Measurements from ENCODE around the gene CCDC24. TPM values are rescaled to one million over a fixed set of nuclear protein-coding genes. Genes with fewer than 3 reads are reported as not detected.

CCDC24 gene
- total and polyA plus RNA-seq, 2 donors, result 2.8 to 7.2 TPM

GRCh38 chr1:44021581-44022321 lies 30.4 kb downstream of the CCDC24 start:
- H3K4me3 ChIP-seq (ENCODE audit: low read depth, low read length), result no peak overlapping the region
- 89% methylated on average over 10 of the region's 10 CpGs for WGBS
- DNase-seq (ENCODE audit: extremely low spot score), result no peak
- H3K36me3 ChIP-seq (ENCODE audit: insufficient read depth), result no peaks in the 10 kb centered on the region
- no peak overlapping the region for H3K27ac ChIP-seq (ENCODE audit: low read depth)
- no peaks in the 10 kb centered on the region for H3K4me1 ChIP-seq (ENCODE audit: insufficient read depth)

DNA sequence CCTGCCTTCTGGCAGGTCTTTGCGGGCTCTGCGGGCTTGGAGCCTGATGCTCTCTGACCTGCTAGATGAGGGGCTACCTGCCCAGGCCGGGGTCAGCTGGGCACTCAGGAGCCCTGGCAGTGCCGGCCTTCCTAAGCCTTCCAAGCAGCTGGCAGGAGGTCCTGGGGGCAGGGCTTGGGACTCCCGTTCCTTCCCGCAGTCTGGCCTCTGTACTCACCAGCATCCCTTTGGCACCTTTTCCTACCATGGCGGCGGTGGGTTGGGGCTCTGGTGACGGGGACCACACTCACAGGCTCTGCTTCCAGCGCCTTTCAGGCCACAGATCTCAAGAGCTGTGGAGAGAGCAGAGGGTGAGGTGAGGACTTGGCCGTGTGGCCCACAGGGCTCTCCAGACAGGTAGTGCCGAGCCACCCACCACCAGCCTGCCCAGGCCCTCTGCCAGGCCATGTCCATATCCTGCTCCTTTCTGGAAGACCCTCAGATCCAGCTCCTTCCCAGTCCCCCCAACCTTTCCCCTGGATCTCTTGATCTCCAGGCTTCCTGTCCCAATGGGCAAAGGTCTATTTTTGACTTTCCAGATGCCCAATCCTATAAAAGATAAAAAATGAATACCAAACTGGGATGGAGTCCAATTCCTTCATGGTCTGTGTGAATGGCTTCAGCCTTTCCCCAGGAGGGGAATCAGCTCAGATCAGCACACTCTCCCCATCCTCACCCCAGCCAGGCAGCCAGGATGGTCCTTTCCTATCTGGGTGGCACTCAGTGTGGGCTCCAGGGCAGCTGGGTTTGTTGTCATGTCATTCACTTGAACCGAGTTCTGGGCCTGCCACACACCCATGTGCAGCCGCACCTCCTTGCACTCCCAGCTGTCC lies 32.9 kb downstream of the CCDC24 start:
- H3K36me3 ChIP-seq (ENCODE audit: insufficient read depth), result no peaks in the 10 kb centered on the region
- H3K4me1 ChIP-seq (ENCODE audit: insufficient read depth), result peaks cover 1% of the 10 kb centered on the region
- DNase-seq (ENCODE audit: extremely low spot score), result no peak
- 91% methylated on average over 14 of the region's 14 CpGs for WGBS
- no peak overlapping the region for H3K4me3 ChIP-seq (ENCODE audit: low read depth, low read length)
- no peak overlapping the region for H3K27ac ChIP-seq (ENCODE audit: low read depth)

DNA sequence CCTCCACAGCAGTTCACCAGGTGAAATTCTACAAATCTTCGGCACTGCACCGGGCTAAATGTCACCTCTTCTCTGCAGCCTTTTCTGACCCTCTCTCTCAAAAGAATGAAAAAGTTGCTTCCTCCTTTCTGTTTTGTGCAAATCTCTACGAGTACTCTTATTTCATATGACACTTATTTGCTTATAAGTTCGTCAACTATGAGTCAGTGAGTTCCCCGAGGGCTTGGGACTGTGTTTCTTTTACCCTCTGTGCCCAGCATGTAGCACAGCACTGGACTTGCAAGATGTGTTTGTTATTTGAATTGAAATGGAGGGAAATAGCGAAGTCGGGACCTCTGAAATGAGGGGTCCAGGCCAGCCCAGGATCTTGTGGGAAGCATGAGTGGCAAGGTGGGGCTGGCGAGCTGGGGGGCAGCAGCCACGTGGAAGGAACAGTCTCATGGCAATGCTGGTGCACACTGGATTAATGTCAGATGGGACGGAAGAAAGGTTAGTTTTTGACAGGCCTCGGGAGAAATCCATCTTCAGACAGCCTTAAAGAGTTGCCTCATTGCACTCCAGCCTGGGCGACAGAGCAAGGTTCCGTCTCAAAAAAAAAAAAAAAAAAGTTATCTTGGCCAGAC lies 33.6 kb downstream of the CCDC24 start:
- DNase-seq (ENCODE audit: extremely low spot score), result no peak
- H3K4me3 ChIP-seq (ENCODE audit: low read depth, low read length), result no peak overlapping the region
- 86% methylated on average over 13 of the region's 13 CpGs for WGBS
- H3K27ac ChIP-seq (ENCODE audit: low read depth), result no peak overlapping the region
- peaks cover 3% of the 10 kb centered on the region for H3K4me1 ChIP-seq (ENCODE audit: insufficient read depth)
- H3K36me3 ChIP-seq (ENCODE audit: insufficient read depth), result no peaks in the 10 kb centered on the region

DNA sequence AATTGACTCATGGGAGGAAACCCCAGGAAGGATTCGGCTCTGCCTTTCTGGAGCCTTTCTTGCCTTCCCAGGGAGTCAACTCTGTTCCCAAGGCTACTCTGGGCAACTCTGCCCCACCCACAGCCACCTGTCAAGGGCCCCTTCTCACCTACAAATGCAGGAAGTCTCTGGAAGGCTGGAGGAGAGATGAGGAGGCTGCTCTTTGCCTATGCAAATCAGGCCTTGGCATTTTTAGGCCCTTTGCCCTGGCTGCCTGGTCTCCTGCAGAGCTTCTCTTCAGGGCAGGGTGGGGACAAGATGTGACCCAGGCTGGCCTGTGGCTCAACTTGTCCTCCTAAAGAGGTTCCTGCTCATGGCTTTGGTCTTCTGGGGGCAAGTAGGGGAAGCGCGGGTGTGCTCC lies 34.4 kb downstream of the CCDC24 start:
- Histone ChIP-seq H3K4me1 (ENCODE audit: insufficient read depth) (peaks cover 3% of the 10 kb centered on the region), H3K36me3 (ENCODE audit: insufficient read depth) (no peaks in the 10 kb centered on the region), H3K27ac (ENCODE audit: low read depth) (no peak overlapping the region), H3K4me3 (ENCODE audit: low read depth, low read length) (no peak overlapping the region)
- no peak for DNase-seq (ENCODE audit: extremely low spot score)
- WGBS, result 89% methylated on average over 3 of the region's 3 CpGs

DNA sequence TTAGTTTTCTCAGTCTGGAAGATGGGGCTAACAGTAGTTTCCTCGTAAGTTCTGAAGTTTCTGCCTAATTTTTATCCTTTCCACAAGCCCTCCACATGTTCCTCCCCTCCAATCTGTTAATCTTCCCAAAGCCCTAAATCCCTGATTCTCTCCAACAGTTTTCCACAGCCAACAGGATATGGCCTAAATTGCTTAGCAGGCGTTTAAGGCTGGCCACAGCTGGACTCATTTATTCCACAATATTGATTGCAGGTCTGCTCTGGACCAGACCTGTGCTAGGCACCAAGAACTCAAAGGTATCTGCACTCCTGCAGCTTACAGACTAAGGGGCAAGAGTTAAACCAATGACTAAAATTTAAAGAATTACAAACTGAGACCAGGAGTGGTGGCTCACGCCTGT lies 35.9 kb downstream of the CCDC24 start:
- peaks cover 3% of the 10 kb centered on the region for H3K4me1 ChIP-seq (ENCODE audit: insufficient read depth)
- 91% methylated on average over 3 of the region's 3 CpGs for WGBS
- H3K36me3 ChIP-seq (ENCODE audit: insufficient read depth), result no peaks in the 10 kb centered on the region
- no peak overlapping the region for H3K4me3 ChIP-seq (ENCODE audit: low read depth, low read length)
- H3K27ac ChIP-seq (ENCODE audit: low read depth), result no peak overlapping the region
- no peak for DNase-seq (ENCODE audit: extremely low spot score)

DNA sequence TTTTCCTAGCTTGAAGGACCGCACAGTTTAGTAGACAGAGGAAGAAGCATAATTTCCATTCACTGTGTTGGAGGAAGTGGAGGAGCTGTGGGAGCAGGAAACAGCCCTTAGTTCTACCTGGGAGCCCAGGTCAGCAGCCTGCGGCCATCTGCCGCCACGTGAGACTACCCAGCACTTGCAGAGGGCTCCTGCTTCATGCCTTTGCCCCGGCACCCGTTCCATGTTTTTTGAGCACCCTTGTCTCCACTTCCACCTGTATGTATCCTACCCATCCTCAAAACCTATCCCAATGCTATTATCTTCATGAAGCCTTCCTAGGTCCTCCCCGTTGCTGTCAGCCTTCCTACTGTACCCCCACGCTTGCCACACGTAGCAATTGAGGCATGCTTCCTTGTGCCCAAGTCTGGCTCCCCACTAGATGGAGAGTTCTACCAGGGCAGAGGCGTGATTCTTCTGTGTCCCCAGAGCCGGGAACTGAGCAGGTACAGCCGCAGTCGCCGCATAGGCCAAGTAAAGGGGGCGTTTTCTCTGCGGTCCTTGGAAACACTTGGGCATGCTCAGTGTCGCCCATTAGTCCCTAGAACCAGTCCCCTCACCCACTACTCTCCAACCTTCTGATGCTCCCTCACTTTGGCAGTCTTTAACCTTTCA lies 38.0 kb downstream of the CCDC24 start:
- no peak for DNase-seq (ENCODE audit: extremely low spot score)
- H3K4me1 ChIP-seq (ENCODE audit: insufficient read depth), result peaks cover 3% of the 10 kb centered on the region
- H3K27ac ChIP-seq (ENCODE audit: low read depth), result peak overlapping the region; percentile 44
- H3K36me3 ChIP-seq (ENCODE audit: insufficient read depth), result no peaks in the 10 kb centered on the region
- peak overlapping the region; percentile 72 for H3K4me3 ChIP-seq (ENCODE audit: low read depth, low read length)
- WGBS, result 28% methylated on average over 17 of the region's 17 CpGs

- no peaks in the 10 kb centered on the region for H3K36me3 ChIP-seq (ENCODE audit: insufficient read depth)
- under 1% methylated on average over 75 of the region's 75 CpGs for WGBS
- DNase-seq (ENCODE audit: extremely low spot score), result peak; percentile 72
- H3K27ac ChIP-seq (ENCODE audit: low read depth), result peak overlapping the region; percentile 68
- H3K4me1 ChIP-seq (ENCODE audit: insufficient read depth), result peaks cover 3% of the 10 kb centered on the region
- H3K4me3 ChIP-seq (ENCODE audit: low read depth, low read length), result peak overlapping the region; percentile 72
Measured at GRCh38 chr1:44029911-44030604, 38.7 kb downstream of the CCDC24 start.

- no peak for DNase-seq (ENCODE audit: extremely low spot score)
- H3K4me1 ChIP-seq (ENCODE audit: insufficient read depth), result peaks cover 3% of the 10 kb centered on the region
Measured at GRCh38 chr1:44030605-44031251, 39.3 kb downstream of the CCDC24 start.

DNA sequence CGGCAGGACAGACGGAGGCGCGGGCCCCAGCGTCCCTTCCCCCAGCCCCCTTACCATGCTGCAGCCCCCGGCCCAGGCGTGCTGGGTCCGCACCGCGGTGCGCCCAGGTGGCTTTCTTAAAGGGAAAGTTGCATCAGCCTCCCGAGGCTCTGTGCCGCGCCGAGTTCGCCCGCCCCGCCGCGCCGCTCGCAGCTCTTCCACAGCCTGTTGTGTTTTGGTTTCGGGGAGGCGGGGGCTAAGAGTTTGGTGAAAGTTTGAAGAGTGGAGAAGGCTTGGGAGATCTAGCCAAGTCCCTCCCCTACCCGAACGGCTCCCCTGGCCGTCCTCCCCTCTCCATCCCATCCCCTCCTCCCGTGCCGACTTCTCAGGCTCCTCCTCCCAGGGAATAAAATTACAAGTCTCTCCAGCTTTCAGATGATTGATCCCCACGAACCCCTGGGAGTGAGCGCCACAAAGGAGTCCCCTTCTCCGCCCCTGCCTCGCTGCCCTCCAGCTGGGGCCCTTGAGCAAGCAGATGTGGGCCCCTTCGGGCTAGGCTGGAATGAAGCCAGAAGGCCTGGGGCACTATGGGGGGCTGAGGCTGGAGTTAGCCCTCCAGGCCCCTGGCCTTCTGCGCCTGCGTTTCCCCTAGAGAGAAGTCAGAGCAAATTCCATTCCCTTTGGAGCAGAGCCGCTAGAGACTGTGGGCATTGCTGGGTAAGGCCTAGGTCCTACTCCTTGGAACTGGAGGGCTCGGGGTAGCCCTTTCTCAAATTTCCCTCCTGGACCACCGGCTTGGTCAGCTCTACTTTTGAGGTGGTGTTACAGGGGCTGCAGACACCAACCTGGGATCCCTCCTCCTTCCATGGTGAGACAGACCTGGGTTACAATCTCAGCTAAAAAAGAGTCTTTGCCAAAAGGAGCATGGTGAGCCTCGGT lies 40.1 kb downstream of the CCDC24 start, which contains the start of gene SLC6A9:
Gene SLC6A9 (minus strand): TSS at position 211 of the 918 bp plus-strand sequence. CDS start 7,185 bp downstream, outside the sequence.
- Histone ChIP-seq H3K27ac (ENCODE audit: low read depth) (peak within 1 kb of the TSS; percentile 40), H3K4me3 (ENCODE audit: low read depth, low read length) (peak within 1 kb of the TSS; percentile 72), H3K4me1 (ENCODE audit: insufficient read depth) (peaks cover 3% of the 10 kb centered on the region), H3K36me3 (ENCODE audit: insufficient read depth) (no peaks in the 10 kb centered on the region)
- DNase-seq (ENCODE audit: extremely low spot score), result no peak
- 11% methylated on average over 40 of the region's 40 CpGs for WGBS

More at GRCh38 chr1:44030605-44031251, 39.3 kb downstream of the CCDC24 start:
- under 1% methylated on average over 66 of the region's 66 CpGs for WGBS
- Histone ChIP-seq H3K4me3 (ENCODE audit: low read depth, low read length) (peak overlapping the region; percentile 72), H3K36me3 (ENCODE audit: insufficient read depth) (no peaks in the 10 kb centered on the region), H3K27ac (ENCODE audit: low read depth) (peak overlapping the region; percentile 40)

DNA sequence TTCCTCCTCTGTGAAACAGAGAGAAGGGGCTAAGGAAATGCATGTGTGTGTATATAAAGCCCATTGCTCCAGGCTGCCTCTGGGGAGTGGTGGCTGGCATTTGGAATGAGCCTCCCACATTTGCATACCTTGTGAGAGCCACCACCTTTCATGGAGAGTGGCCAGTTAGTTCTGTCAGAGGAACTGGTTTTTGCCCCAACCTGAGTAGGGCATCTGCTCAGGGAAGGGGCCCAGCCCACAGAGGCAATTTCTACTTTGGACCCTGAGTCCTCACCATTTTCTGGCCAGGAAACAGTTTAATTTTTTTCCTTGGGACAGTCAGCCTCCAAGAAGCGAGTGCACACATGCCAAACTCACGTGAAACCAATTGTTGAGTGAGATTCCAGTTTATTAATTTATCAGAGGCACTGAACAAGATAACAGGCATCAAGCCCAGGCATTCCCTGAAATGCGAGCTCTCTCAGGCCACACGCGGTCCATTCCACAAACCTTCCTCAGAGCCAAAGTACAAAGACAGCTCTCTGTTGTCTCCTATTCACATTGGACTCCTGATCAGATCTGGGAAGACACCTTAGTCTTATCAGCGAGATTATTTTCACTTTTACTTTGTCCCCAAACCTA lies 40.9 kb downstream of the CCDC24 start:
- H3K4me1 ChIP-seq (ENCODE audit: insufficient read depth), result peaks cover 3% of the 10 kb centered on the region
- H3K27ac ChIP-seq (ENCODE audit: low read depth), result no peak overlapping the region
- no peaks in the 10 kb centered on the region for H3K36me3 ChIP-seq (ENCODE audit: insufficient read depth)
- H3K4me3 ChIP-seq (ENCODE audit: low read depth, low read length), result no peak overlapping the region
- DNase-seq (ENCODE audit: extremely low spot score), result no peak
- 41% methylated on average over 6 of the region's 6 CpGs for WGBS

DNA sequence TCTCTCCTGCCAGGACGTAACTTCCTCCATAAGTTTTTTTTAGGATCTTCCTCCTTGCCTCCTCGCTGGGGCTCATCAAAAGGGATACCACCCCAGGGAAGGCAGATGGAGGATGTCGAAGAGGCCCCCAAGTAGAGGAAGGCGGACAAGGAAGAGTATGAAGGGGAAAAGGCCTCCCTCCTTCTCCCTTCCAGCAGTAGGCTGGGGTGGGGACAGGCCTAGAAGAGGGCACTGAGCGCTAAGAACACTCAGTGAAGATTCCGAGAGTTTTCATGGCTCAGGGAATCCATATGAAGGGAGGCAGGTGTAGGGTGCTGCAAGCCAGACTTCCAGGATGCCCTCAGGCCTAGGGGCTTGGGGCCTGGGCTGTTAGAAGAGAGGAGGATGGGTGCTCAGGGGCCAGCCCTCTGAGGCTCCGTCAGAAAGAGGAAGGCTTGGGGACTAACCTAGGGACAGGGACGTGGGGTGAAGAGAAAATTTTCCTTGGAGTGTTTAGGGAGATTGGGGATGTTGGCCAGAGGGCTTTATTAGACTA lies 41.7 kb downstream of the CCDC24 start:
- Histone ChIP-seq H3K36me3 (ENCODE audit: insufficient read depth) (no peaks in the 10 kb centered on the region), H3K27ac (ENCODE audit: low read depth) (no peak overlapping the region), H3K4me1 (ENCODE audit: insufficient read depth) (peaks cover 3% of the 10 kb centered on the region), H3K4me3 (ENCODE audit: low read depth, low read length) (no peak overlapping the region)
- no peak for DNase-seq (ENCODE audit: extremely low spot score)
- 80% methylated on average over 8 of the region's 8 CpGs for WGBS

Measured in urinary bladder (tissue), 4 donors.